ENCODE data around the gene E2F7. TPM values are rescaled to one million over a fixed set of nuclear protein-coding genes. Genes with fewer than 3 reads are reported as not detected.

Gene E2F7
- total RNA-seq, 1 donor from 2014 or later = 0.27 TPM

DNA sequence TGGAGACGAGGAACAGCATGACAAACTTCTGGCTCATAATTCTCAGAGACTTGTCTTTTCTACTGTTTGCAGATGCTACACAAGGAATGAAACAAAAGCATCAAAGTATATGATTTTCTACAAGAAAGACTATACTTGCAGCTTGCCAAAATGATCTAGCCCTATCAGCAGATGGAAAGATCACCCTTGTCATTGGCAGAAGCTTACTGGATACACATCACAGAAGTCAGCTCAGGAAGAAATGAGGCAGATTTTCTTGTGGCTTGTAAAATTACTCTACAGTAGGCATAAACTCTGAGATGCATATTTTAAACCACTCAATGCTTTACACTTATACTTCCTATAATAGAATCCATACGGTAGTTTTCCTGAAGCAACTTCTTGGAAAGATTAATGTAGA lies 20.6 kb downstream of the E2F7 start:
- H3K9me3 ChIP-seq (replicated peaks) = no peaks in the 10 kb centered on the region
- no peak overlapping the region for H3K4me3 ChIP-seq
- no peak for DNase-seq
- H3K36me3 ChIP-seq = no peaks in the 10 kb centered on the region
- no peaks in the 10 kb centered on the region for H3K27me3 ChIP-seq (ENCODE audit: low read depth)
- H3K27ac ChIP-seq (replicated peaks) = no peak overlapping the region
- intact Hi-C loops (cut with micrococcal nuclease) = no loop called here
- TF ChIP-seq, protein P1, sequence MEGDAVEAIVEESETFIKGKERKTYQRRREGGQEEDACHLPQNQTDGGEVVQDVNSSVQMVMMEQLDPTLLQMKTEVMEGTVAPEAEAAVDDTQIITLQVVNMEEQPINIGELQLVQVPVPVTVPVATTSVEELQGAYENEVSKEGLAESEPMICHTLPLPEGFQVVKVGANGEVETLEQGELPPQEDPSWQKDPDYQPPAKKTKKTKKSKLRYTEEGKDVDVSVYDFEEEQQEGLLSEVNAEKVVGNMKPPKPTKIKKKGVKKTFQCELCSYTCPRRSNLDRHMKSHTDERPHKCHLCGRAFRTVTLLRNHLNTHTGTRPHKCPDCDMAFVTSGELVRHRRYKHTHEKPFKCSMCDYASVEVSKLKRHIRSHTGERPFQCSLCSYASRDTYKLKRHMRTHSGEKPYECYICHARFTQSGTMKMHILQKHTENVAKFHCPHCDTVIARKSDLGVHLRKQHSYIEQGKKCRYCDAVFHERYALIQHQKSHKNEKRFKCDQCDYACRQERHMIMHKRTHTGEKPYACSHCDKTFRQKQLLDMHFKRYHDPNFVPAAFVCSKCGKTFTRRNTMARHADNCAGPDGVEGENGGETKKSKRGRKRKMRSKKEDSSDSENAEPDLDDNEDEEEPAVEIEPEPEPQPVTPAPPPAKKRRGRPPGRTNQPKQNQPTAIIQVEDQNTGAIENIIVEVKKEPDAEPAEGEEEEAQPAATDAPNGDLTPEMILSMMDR (IDR thresholded peaks at IDR 0.05; ENCODE audit: borderline replicate concordance) = no peak
- no peaks in the 10 kb centered on the region for H3K4me1 ChIP-seq

DNA sequence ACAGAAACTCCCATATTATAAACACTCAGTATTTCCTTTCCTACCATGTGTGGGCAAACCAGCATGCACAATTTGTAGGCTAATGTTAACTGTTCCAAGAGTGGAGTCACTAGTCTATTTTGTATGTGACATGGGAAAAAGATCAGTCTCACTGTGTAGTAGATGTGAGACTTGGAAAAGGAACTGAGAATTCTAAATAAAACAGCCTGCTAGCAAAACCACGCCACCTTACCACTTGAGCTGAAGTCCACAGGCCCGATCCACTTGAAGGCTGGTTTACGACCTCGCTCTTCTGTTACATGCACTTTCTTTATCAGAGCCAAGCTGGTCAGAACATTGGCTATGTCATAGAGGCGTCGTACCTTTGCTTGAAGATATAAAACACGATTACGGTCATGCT lies 22.5 kb downstream of the E2F7 start:
- intact Hi-C loops (cut with micrococcal nuclease) = no loop called here
- H3K27ac ChIP-seq (replicated peaks) = no peak overlapping the region
- H3K27me3 ChIP-seq (ENCODE audit: low read depth) = no peaks in the 10 kb centered on the region
- no peaks in the 10 kb centered on the region for H3K36me3 ChIP-seq
- peaks cover 10% of the 10 kb centered on the region for H3K9me3 ChIP-seq (replicated peaks)
- no peak overlapping the region for H3K4me3 ChIP-seq
- no peak for DNase-seq
- TF ChIP-seq, protein P1 (IDR thresholded peaks at IDR 0.05; ENCODE audit: borderline replicate concordance) = no peak
- no peaks in the 10 kb centered on the region for H3K4me1 ChIP-seq

DNA sequence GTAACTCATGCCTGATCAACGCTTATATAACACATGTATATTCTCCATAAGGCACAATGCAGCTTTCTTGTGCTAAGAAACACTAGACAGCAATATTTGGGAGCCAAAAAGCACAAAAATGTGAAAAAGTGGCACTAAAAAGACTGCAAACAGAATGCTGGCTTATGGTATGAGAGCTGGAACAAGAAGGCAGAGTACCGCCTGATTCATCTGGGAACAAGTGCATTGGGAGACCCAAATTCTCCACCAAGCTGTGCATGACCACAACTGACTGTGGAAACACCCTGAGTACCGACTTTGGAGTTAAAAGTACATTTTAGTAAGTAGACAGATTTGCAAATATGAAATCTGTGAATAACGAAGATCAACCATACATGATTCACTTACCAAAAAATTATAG lies 25.1 kb downstream of the E2F7 start:
- intact Hi-C loops (cut with micrococcal nuclease) = no loop called here

DNA sequence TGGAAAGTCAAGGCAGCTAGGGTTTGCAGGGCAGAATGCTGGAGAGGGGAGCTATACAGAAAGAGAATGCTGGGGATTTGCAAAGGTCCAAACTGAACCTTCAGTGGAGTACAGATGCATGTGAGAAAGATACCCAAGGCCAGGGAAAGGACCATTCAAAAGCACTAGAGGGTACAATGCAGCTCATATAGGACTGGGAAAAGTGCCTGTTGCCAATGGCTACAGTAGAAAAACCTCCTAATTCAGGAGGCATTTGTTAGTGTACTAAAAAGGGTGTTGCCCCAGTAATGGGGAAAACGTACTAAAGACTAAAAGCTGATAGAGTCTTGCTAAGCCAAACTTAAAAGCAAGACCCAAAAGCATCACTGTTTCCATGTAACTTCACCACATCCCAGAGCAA lies 30.1 kb downstream of the E2F7 start:
- no peak overlapping the region for H3K4me3 ChIP-seq
- H3K27me3 ChIP-seq (ENCODE audit: low read depth) = no peaks in the 10 kb centered on the region
- intact Hi-C loops (cut with micrococcal nuclease) = no loop called here
- no peak for DNase-seq
- H3K4me1 ChIP-seq = no peaks in the 10 kb centered on the region
- peaks cover 10% of the 10 kb centered on the region for H3K9me3 ChIP-seq (replicated peaks)
- no peaks in the 10 kb centered on the region for H3K36me3 ChIP-seq
- TF ChIP-seq, protein P1 (IDR thresholded peaks at IDR 0.05; ENCODE audit: borderline replicate concordance) = no peak
- no peak overlapping the region for H3K27ac ChIP-seq (replicated peaks)

More for the DNA sequence above, 25.1 kb downstream of the E2F7 start:
- Histone ChIP-seq H3K4me3 (no peak overlapping the region), H3K4me1 (no peaks in the 10 kb centered on the region), H3K27ac (replicated peaks) (no peak overlapping the region), H3K9me3 (replicated peaks) (peaks cover 10% of the 10 kb centered on the region), H3K27me3 (ENCODE audit: low read depth) (no peaks in the 10 kb centered on the region), H3K36me3 (no peaks in the 10 kb centered on the region)
- TF ChIP-seq, protein P1 (IDR thresholded peaks at IDR 0.05; ENCODE audit: borderline replicate concordance) = no peak
- no peak for DNase-seq

DNA sequence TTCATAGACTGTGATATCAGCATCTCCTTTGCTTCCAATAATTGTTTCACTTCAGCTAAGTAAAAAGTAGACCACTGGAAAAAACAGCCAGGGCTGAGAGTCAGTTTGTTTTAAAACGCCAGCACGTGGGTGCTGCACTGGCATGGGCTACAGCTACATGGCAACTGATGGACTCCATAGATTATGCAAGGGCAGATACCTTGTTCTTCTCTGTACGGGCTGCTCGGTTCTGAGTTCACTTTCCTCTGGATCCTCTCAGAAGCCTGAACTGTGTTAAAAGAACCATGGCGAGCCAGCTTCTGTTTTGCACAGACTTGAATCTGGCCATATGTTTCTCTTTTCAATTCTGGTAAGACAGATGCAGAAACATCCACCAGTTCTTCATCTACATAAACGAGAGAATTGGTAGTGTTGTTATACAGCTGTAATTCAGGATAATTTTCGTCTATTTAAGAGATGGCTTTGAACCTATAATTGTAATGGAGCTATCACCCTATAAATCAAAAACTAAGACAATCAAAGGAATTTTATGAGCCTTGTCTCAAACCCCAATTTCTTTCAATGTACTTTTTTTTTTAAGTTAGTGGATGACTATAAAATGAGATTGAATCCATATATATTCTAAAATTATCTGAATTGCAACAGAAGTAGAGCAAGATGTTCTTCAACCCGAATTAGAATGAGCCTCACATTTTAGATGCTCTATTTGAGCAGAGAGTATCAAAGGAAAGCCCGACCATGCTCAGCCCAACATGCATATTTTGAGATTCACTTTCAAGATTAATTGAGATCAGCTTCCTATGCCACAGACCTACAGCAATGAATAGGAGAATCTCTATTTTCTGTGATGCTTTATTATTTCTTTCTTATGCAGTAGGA lies 31.5 kb downstream of the E2F7 start:
- no peak overlapping the region for H3K27ac ChIP-seq (replicated peaks)
- no peaks in the 10 kb centered on the region for H3K4me1 ChIP-seq
- no peak for DNase-seq
- no peaks in the 10 kb centered on the region for H3K27me3 ChIP-seq (ENCODE audit: low read depth)
- H3K9me3 ChIP-seq (replicated peaks) = peaks cover 10% of the 10 kb centered on the region
- TF ChIP-seq, protein P1 (IDR thresholded peaks at IDR 0.05; ENCODE audit: borderline replicate concordance) = no peak
- intact Hi-C loops (cut with micrococcal nuclease) = no loop called here
- no peak overlapping the region for H3K4me3 ChIP-seq
- no peaks in the 10 kb centered on the region for H3K36me3 ChIP-seq
